ENCODE results near the gene KCNMB4.

The KCNMB4 gene

GRCh38 chr12:70386771-70387170 lies 20.7 kb downstream of the KCNMB4 start:
- TF ChIP-seq TEAD4 (IDR thresholded peaks at IDR 0.05) (no peak), REST (IDR thresholded peaks at IDR 0.05; ENCODE audit: low read depth) (no peak), EGR1 (IDR thresholded peaks at IDR 0.05) (no peak), EP300 (IDR thresholded peaks at IDR 0.05; ENCODE audit: borderline replicate concordance) (no peak), ZBTB7A (IDR thresholded peaks at IDR 0.05; ENCODE audit: low read depth) (no peak), TCF12 (IDR thresholded peaks at IDR 0.05; ENCODE audit: low read depth) (no peak), MAX (IDR thresholded peaks at IDR 0.05) (no peak), CEBPB (IDR thresholded peaks at IDR 0.05) (no peak), FOXM1 (IDR thresholded peaks at IDR 0.05; ENCODE audit: borderline replicate concordance, low read depth) (no peak), YY1 (IDR thresholded peaks at IDR 0.05; ENCODE audit: low read depth) (no peak), TAF1 (IDR thresholded peaks at IDR 0.05; ENCODE audit: low read depth) (no peak), USF1 (IDR thresholded peaks at IDR 0.05) (no peak), NFIC (IDR thresholded peaks at IDR 0.05) (no peak), CREB1 (IDR thresholded peaks at IDR 0.05; ENCODE audit: low read depth) (no peak), RAD21 (IDR thresholded peaks at IDR 0.05; ENCODE audit: low read depth) (no peak)

- TF ChIP-seq USF1 (IDR thresholded peaks at IDR 0.05) (no peak), YY1 (IDR thresholded peaks at IDR 0.05; ENCODE audit: low read depth) (no peak), CEBPB (IDR thresholded peaks at IDR 0.05) (no peak), TEAD4 (IDR thresholded peaks at IDR 0.05) (no peak), CREB1 (IDR thresholded peaks at IDR 0.05; ENCODE audit: low read depth) (no peak), EP300 (IDR thresholded peaks at IDR 0.05; ENCODE audit: borderline replicate concordance) (no peak), TCF12 (IDR thresholded peaks at IDR 0.05; ENCODE audit: low read depth) (no peak), ZBTB7A (IDR thresholded peaks at IDR 0.05; ENCODE audit: low read depth) (no peak), RAD21 (IDR thresholded peaks at IDR 0.05; ENCODE audit: low read depth) (no peak), FOXM1 (IDR thresholded peaks at IDR 0.05; ENCODE audit: borderline replicate concordance, low read depth) (no peak), REST (IDR thresholded peaks at IDR 0.05; ENCODE audit: low read depth) (no peak), EGR1 (IDR thresholded peaks at IDR 0.05) (no peak), NFIC (IDR thresholded peaks at IDR 0.05) (no peak), TAF1 (IDR thresholded peaks at IDR 0.05; ENCODE audit: low read depth) (no peak), MAX (IDR thresholded peaks at IDR 0.05) (no peak)
Observed at GRCh38 chr12:70389678-70390077, 23.6 kb downstream of the KCNMB4 start.

GRCh38 chr12:70393787-70394499 lies 27.9 kb downstream of the KCNMB4 start:
- no peak for TF ChIP-seq TEAD4 (IDR thresholded peaks at IDR 0.05)
- no peak for TF ChIP-seq MAX (IDR thresholded peaks at IDR 0.05)
- no peak for TF ChIP-seq FOXM1 (IDR thresholded peaks at IDR 0.05; ENCODE audit: borderline replicate concordance, low read depth)
- no peak for TF ChIP-seq EP300 (IDR thresholded peaks at IDR 0.05; ENCODE audit: borderline replicate concordance)
- TF ChIP-seq USF1 (IDR thresholded peaks at IDR 0.05) = no peak
- no peak for TF ChIP-seq REST (IDR thresholded peaks at IDR 0.05; ENCODE audit: low read depth)
- TF ChIP-seq CEBPB (IDR thresholded peaks at IDR 0.05) = no peak
- TF ChIP-seq EGR1 (IDR thresholded peaks at IDR 0.05) = no peak
- TF ChIP-seq NFIC (IDR thresholded peaks at IDR 0.05) = no peak
- TF ChIP-seq YY1 (IDR thresholded peaks at IDR 0.05; ENCODE audit: low read depth) = no peak

Data from Ishikawa (cell line).